B cell (primary cell): Measurements from ENCODE around the gene KCNAB3.

Experiments
- EZH2 ChIP-seq: IDR thresholded peaks from 2 replicates; pipeline ENCODE4 v1.6.1; 2012; ENCODE audit warnings: borderline replicate concordance, low read depth, mild to moderate bottlenecking, moderate library complexity, low read length; ENCODE audit not compliant: insufficient read depth, poor library complexity, severe bottlenecking
- TF ChIP-seq, protein P1 (sequence below): fragments of 200-600 bp; IDR thresholded peaks from one replicate; pipeline ENCODE4 v1.8.0; 2022; ENCODE audit warnings: antibody characterized with exemption, mild to moderate bottlenecking

DNA sequence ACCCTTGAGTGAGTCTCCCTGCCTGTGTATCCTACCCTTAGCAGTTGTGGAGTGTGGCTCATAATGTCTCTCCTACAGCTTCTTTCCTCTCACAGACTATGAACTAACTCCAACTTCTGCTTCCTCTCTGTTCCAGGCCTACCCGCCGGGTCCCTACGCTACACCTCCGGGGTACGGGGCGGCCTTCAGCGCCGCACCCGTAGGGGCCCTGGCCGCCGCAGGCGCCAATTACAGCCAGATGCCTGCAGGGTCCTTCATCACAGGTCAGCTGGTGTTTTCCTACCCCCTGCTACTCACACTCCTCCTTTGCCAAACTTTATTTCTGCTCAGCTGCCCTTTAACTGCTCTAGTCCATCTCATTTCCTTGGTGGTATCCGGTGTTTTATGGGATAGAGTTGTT, 18.9 kb downstream of the KCNAB3 start:
- TF ChIP-seq, protein P1, sequence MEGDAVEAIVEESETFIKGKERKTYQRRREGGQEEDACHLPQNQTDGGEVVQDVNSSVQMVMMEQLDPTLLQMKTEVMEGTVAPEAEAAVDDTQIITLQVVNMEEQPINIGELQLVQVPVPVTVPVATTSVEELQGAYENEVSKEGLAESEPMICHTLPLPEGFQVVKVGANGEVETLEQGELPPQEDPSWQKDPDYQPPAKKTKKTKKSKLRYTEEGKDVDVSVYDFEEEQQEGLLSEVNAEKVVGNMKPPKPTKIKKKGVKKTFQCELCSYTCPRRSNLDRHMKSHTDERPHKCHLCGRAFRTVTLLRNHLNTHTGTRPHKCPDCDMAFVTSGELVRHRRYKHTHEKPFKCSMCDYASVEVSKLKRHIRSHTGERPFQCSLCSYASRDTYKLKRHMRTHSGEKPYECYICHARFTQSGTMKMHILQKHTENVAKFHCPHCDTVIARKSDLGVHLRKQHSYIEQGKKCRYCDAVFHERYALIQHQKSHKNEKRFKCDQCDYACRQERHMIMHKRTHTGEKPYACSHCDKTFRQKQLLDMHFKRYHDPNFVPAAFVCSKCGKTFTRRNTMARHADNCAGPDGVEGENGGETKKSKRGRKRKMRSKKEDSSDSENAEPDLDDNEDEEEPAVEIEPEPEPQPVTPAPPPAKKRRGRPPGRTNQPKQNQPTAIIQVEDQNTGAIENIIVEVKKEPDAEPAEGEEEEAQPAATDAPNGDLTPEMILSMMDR: no peak
- no peak for TF ChIP-seq EZH2
